Ascending aorta (tissue), 2 donors: Measurements from ENCODE around the gene SEMA4C. TPM values are rescaled to one million over a fixed set of nuclear protein-coding genes. Genes with fewer than 3 reads are reported as not detected.

Source experiments
- DNase-seq, 2 donors: peaks; one replicate each; pipeline ENCODE4 v3.0.0-alpha.2; 2019; ENCODE audit warnings: low spot score in 2 of 2
- H3K27ac ChIP-seq, 2 donors: fragments of 200-600 bp; sonication (generic); one replicate each; pipeline ENCODE4 v1.5.1; 2016 to 2017; ENCODE audit warnings: mild to moderate bottlenecking in 1 of 2
- H3K27me3 ChIP-seq: fragments of 200-600 bp; sonication (generic); one replicate; pipeline ENCODE4 v1.5.1; 2017
- H3K36me3 ChIP-seq, 2 donors: fragments of 200-600 bp; sonication (generic); one replicate each; pipeline ENCODE4 v1.5.1; 2016
- H3K4me1 ChIP-seq, 2 donors: fragments of 200-600 bp; sonication (generic); one replicate each; pipeline ENCODE4 v1.5.1; 2016 to 2017; ENCODE audit warnings: mild to moderate bottlenecking in 1 of 2
- H3K4me3 ChIP-seq, 2 donors: fragments of 200-600 bp; sonication (generic); one replicate each; pipeline ENCODE4 v1.5.1; 2016 to 2017; ENCODE audit warnings: mild to moderate bottlenecking in 1 of 2
- H3K9me3 ChIP-seq, 2 donors: fragments of 200-600 bp; sonication (generic); one replicate each; pipeline ENCODE4 v1.5.1; 2016
- intact Hi-C: fragments of 100-400 bp; cut with DNase I; formaldehyde crosslinking; loops from one replicate; pipeline ENCODE4 v1.15.1; 2023
- total RNA-seq: library from RNA; depleted of rRNA; stranded (reverse); fragments of >200 nt; gene quantifications from one replicate; pipeline ENCODE4 v1.1.0, GENCODE V29; 2016
- TF ChIP-seq, protein P1 (sequence below), 3 experiments: fragments of 200-600 bp in 2 of 3; fragments of 450-650 bp in 1 of 3; sonication (generic) in 2 of 3; IDR thresholded peaks; one replicate each; pipeline ENCODE4 v1.5.1; 2016 to 2019; ENCODE audit warnings: antibody characterized with exemption in 3 of 3, mild to moderate bottlenecking in 1 of 3, moderate library complexity in 1 of 3

The SEMA4C gene
- total RNA-seq, 1 donor from 2014 or later = 56.9 TPM

- no peaks in the 10 kb centered on the region for H3K27me3 ChIP-seq
- H3K27ac ChIP-seq = peak overlapping the region; percentile 73 to 78
- H3K4me1 ChIP-seq = peaks cover 3 to 22% of the 10 kb centered on the region in 2 donors
- H3K4me3 ChIP-seq = no peak overlapping the region
- H3K36me3 ChIP-seq = peaks cover 50 to 51% of the 10 kb centered on the region in 2 donors
- intact Hi-C loops = loop anchor here (10.0 kb wide), 1 partner anchor 234 kb away; the partner anchor contains the start of gene FAHD2B
- no peaks in the 10 kb centered on the region for H3K9me3 ChIP-seq
- no peak for DNase-seq
- TF ChIP-seq, protein P1, sequence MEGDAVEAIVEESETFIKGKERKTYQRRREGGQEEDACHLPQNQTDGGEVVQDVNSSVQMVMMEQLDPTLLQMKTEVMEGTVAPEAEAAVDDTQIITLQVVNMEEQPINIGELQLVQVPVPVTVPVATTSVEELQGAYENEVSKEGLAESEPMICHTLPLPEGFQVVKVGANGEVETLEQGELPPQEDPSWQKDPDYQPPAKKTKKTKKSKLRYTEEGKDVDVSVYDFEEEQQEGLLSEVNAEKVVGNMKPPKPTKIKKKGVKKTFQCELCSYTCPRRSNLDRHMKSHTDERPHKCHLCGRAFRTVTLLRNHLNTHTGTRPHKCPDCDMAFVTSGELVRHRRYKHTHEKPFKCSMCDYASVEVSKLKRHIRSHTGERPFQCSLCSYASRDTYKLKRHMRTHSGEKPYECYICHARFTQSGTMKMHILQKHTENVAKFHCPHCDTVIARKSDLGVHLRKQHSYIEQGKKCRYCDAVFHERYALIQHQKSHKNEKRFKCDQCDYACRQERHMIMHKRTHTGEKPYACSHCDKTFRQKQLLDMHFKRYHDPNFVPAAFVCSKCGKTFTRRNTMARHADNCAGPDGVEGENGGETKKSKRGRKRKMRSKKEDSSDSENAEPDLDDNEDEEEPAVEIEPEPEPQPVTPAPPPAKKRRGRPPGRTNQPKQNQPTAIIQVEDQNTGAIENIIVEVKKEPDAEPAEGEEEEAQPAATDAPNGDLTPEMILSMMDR (IDR thresholded peaks at IDR 0.05) = no peak
Observed at GRCh38 chr2:96860065-96861029, 9.5 kb downstream of the SEMA4C start.

- peaks cover 3 to 22% of the 10 kb centered on the region in 2 donors for H3K4me1 ChIP-seq
- TF ChIP-seq, protein P1 (IDR thresholded peaks at IDR 0.05) = no peak
- peak overlapping the region; percentile 73 to 78 for H3K27ac ChIP-seq
- peak overlapping the region in 1 of 2 donors; percentile 84 for H3K4me3 ChIP-seq
- DNase-seq = no peak
- intact Hi-C loops = loop anchor here (2.0 to 10.0 kb wide), 2 partner anchors 99 to 235 kb away; partner anchors contain the start of genes CNNM4 and FAHD2B
- peaks cover 43 to 47% of the 10 kb centered on the region in 2 donors for H3K36me3 ChIP-seq
- no peaks in the 10 kb centered on the region for H3K9me3 ChIP-seq
- no peaks in the 10 kb centered on the region for H3K27me3 ChIP-seq
Observed at GRCh38 chr2:96859681-96860064, 10.2 kb downstream of the SEMA4C start.

- TF ChIP-seq, protein P1 (IDR thresholded peaks at IDR 0.05) = no peak
- peak in 1 of 2 donors; percentile 84 for DNase-seq
- Histone ChIP-seq H3K27ac (peak overlapping the region; percentile 73 to 78), H3K36me3 (peaks cover 38 to 47% of the 10 kb centered on the region in 2 donors), H3K4me1 (peaks cover 3 to 22% of the 10 kb centered on the region in 2 donors), H3K9me3 (no peaks in the 10 kb centered on the region), H3K4me3 (peak overlapping the region in 1 of 2 donors; percentile 84), H3K27me3 (no peaks in the 10 kb centered on the region)
- intact Hi-C loops = loop anchor here (2.0 kb wide), 1 partner anchor 98 kb away; the partner anchor contains the start of gene CNNM4
Observed at GRCh38 chr2:96859099-96859649, 10.7 kb downstream of the SEMA4C start.

GRCh38 chr2:96857667-96858372 is 12.1 kb downstream of the SEMA4C start, which contains the start of gene ANKRD39:
TSS of gene ANKRD39 (minus strand) at chr2:96858016. CDS start at chr2:96857987, 29 bp downstream.
- intact Hi-C loops = loop anchor here (1.0 to 2.0 kb wide), 6 partner anchors 11 to 97 kb away; partner anchors contain the start of genes CNNM3 and CNNM4
- DNase-seq = peak; percentile 95 to 99
- H3K27me3 ChIP-seq = no peaks in the 10 kb centered on the region
- no peaks in the 10 kb centered on the region for H3K9me3 ChIP-seq
- peaks cover 29 to 47% of the 10 kb centered on the region in 2 donors for H3K36me3 ChIP-seq
- peaks cover 3 to 22% of the 10 kb centered on the region in 2 donors for H3K4me1 ChIP-seq
- H3K4me3 ChIP-seq = peak within 1 kb of the TSS; percentile 63 to 84
- TF ChIP-seq, protein P1 (IDR thresholded peaks at IDR 0.05) = peak; percentile 81 to 94 (median 83)
- H3K27ac ChIP-seq = peak within 1 kb of the TSS; percentile 78 to 79
